GM23338 (cell line): ENCODE measurements around the gene MSN. TPM values are rescaled to one million over a fixed set of nuclear protein-coding genes. Genes with fewer than 3 reads are reported as not detected.
A peak's percentile ranks its signal among the peaks of the same experiment; 100 is the strongest.

ENCODE experiments used
- ATAC-seq: fragments of 200-7000 bp; cut with Tn5 transposase; 3 replicates; pipeline ENCODE4 v1.9.1; 2020
- DNase-seq: peaks from one replicate; pipeline ENCODE4 v3.0.0-alpha.2; 2015; ENCODE audit warnings: low spot score
- H2AFZ ChIP-seq: fragments of 200-600 bp; sonication (generic); 2 replicates; pipeline ENCODE4 v1.8.0; 2016; ENCODE audit warnings: antibody characterized with exemption, mild to moderate bottlenecking, moderate library complexity
- H3F3A ChIP-seq: fragments of 200-600 bp; sonication (generic); replicated peaks from 2 replicates; pipeline ENCODE4 v1.8.0; 2017; ENCODE audit warnings: antibody characterized with exemption, mixed run types, low read depth
- H3K27ac ChIP-seq: fragments of 200-600 bp; sonication (generic); 2 replicates; pipeline ENCODE4 v1.6.1; 2016; ENCODE audit warnings: low read depth
- H3K27me3 ChIP-seq: fragments of 200-600 bp; sonication (generic); 2 replicates; pipeline ENCODE4 v1.8.0; 2016; ENCODE audit warnings: mild to moderate bottlenecking, mixed run types, moderate library complexity; ENCODE audit not compliant: insufficient read depth
- H3K36me3 ChIP-seq: fragments of 200-600 bp; sonication (generic); 2 replicates; pipeline ENCODE4 v1.8.0; 2016; ENCODE audit warnings: mild to moderate bottlenecking; ENCODE audit not compliant: insufficient read depth
- H3K4me1 ChIP-seq: fragments of 200-600 bp; sonication (generic); 2 replicates; pipeline ENCODE4 v1.8.0; 2016; ENCODE audit warnings: mild to moderate bottlenecking, moderate library complexity; ENCODE audit not compliant: insufficient read depth
- H3K4me2 ChIP-seq: fragments of 200-600 bp; sonication (generic); 2 replicates; pipeline ENCODE4 v1.7.1; 2017; ENCODE audit warnings: mixed run types
- H3K4me3 ChIP-seq: fragments of 200-600 bp; sonication (generic); 2 replicates; pipeline ENCODE4 v1.6.1; 2016; ENCODE audit warnings: mixed run types
- H3K79me2 ChIP-seq: fragments of 200-600 bp; sonication (generic); replicated peaks from 2 replicates; pipeline ENCODE4 v1.8.0; 2017; ENCODE audit warnings: mild to moderate bottlenecking; ENCODE audit not compliant: insufficient read depth
- H3K9me2 ChIP-seq: fragments of 200-600 bp; sonication (generic); 2 replicates; pipeline ENCODE4 v1.8.0; 2017; ENCODE audit not compliant: insufficient read depth
- H4K20me1 ChIP-seq: fragments of 200-600 bp; sonication (generic); replicated peaks from 2 replicates; pipeline ENCODE4 v1.8.0; 2017; ENCODE audit warnings: mild to moderate bottlenecking; ENCODE audit not compliant: insufficient read depth
- H3K27ac Mint-ChIP-seq: 2 replicates; pipeline ENCODE4 v1.8.0; 2020; ENCODE audit warnings: inconsistent platforms, mild to moderate bottlenecking, moderate library complexity, mixed read lengths
- H3K27me3 Mint-ChIP-seq: 3 replicates; pipeline ENCODE4 v1.8.0; 2022; ENCODE audit warnings: low read depth, mild to moderate bottlenecking, moderate library complexity, mixed read lengths, inconsistent platforms; ENCODE audit not compliant: insufficient read depth, poor library complexity
- H3K36me3 Mint-ChIP-seq: 3 replicates; pipeline ENCODE4 v1.8.0; 2021; ENCODE audit warnings: low read depth, mild to moderate bottlenecking, inconsistent platforms, moderate library complexity, mixed read lengths
- H3K4me1 Mint-ChIP-seq: 3 replicates; pipeline ENCODE4 v1.8.0; 2020; ENCODE audit warnings: mild to moderate bottlenecking, inconsistent platforms, mixed read lengths
- H3K4me3 Mint-ChIP-seq: 3 replicates; pipeline ENCODE4 v1.8.0; 2021; ENCODE audit warnings: moderate library complexity, mild to moderate bottlenecking, inconsistent platforms, mixed read lengths
- H3K9me3 Mint-ChIP-seq: 3 replicates; pipeline ENCODE4 v1.8.0; 2020; ENCODE audit warnings: moderate library complexity, mild to moderate bottlenecking, inconsistent platforms, mixed read lengths
- CTCF ChIP-seq, 2 experiments: fragments of 200-600 bp in 1 of 2; sonication (generic) in 1 of 2; conservative IDR thresholded peaks; 2 replicates each; pipeline versions ENCODE4 v1.5.1 to v1.6.1; 2016 to 2017; ENCODE audit warnings: antibody characterized with exemption in 2 of 2, low read depth in 2 of 2, mild to moderate bottlenecking in 2 of 2, moderate library complexity in 1 of 2
- EZH2phosphoT487 ChIP-seq: fragments of 200-600 bp; sonication (generic); IDR thresholded peaks from one replicate; pipeline ENCODE4 v1.8.1; 2018; ENCODE audit warnings: antibody characterized with exemption; ENCODE audit not compliant: unreplicated experiment
- NANOG ChIP-seq: IDR thresholded peaks from 2 replicates; pipeline ENCODE4 v1.6.1; 2016; ENCODE audit warnings: antibody characterized with exemption, borderline replicate concordance
- STAT1 ChIP-seq: IDR thresholded peaks from one replicate; pipeline ENCODE4 v1.6.1; 2016; ENCODE audit warnings: antibody characterized with exemption; ENCODE audit not compliant: unreplicated experiment
- ZNF331 ChIP-seq: fragments of 250-450 bp; sonication (Bioruptor Pico); IDR thresholded peaks from 2 replicates; pipeline ENCODE4 v1.5.0; 2020; ENCODE audit warnings: low read depth, mild to moderate bottlenecking, moderate library complexity
- polyA plus RNA-seq: library from polyadenylated mRNA; unstranded; fragments of >200 nt; fragmentation: Nextera tagmentation; extraction: Ambion mirVana; gene quantifications from 2 replicates; pipeline ENCODE4 v1.2.1, GENCODE V29; 2016
- total RNA-seq: library from RNA; depleted of rRNA; stranded (reverse); fragments of >200 nt; shearing (Covaris generic); gene quantifications from 2 replicates; pipeline ENCODE4 v1.2.3, GENCODE V29; 2014
- TF ChIP-seq, protein P1 (sequence below): IDR thresholded peaks from one replicate; pipeline ENCODE4 v1.6.1; 2018; ENCODE audit warnings: antibody characterized with exemption; ENCODE audit not compliant: unreplicated experiment
- TF ChIP-seq, protein P2 (sequence below): IDR thresholded peaks from 2 replicates; pipeline ENCODE4 v1.6.1; 2016; ENCODE audit warnings: antibody characterized with exemption

Gene MSN
- total and polyA plus RNA-seq, 2 experiments from 2014 or later = 49.2 to 120 TPM

GRCh38 chrX:65744965-65745364 is 77.5 kb downstream of the MSN start (continued):
- TF ChIP-seq, protein P1, sequence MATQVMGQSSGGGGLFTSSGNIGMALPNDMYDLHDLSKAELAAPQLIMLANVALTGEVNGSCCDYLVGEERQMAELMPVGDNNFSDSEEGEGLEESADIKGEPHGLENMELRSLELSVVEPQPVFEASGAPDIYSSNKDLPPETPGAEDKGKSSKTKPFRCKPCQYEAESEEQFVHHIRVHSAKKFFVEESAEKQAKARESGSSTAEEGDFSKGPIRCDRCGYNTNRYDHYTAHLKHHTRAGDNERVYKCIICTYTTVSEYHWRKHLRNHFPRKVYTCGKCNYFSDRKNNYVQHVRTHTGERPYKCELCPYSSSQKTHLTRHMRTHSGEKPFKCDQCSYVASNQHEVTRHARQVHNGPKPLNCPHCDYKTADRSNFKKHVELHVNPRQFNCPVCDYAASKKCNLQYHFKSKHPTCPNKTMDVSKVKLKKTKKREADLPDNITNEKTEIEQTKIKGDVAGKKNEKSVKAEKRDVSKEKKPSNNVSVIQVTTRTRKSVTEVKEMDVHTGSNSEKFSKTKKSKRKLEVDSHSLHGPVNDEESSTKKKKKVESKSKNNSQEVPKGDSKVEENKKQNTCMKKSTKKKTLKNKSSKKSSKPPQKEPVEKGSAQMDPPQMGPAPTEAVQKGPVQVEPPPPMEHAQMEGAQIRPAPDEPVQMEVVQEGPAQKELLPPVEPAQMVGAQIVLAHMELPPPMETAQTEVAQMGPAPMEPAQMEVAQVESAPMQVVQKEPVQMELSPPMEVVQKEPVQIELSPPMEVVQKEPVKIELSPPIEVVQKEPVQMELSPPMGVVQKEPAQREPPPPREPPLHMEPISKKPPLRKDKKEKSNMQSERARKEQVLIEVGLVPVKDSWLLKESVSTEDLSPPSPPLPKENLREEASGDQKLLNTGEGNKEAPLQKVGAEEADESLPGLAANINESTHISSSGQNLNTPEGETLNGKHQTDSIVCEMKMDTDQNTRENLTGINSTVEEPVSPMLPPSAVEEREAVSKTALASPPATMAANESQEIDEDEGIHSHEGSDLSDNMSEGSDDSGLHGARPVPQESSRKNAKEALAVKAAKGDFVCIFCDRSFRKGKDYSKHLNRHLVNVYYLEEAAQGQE = no peak
- TF ChIP-seq STAT1 (no peak), ZNF331 (no peak)

DNA sequence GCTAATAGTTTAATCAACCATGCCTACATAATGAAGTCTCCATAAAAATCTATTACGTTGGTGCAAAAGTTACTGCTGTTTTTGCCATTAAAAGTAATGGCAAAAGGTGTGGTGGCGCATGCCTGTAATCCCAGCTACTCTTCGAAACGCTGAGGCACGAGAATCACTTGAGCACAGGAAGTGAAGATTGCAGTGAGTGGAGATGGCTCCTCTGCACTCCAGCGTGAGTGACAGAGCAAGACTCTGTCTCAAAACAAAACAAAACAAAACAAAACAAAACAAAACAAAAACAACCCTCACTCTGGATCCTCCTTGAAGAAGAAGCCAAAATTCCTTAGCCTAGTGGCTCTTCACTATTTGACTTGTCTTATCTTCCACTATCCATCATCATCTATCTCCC is 78.0 kb downstream of the MSN start:
- H3K79me2 ChIP-seq = no peaks in the 10 kb centered on the region
- H3F3A ChIP-seq = no peaks in the 10 kb centered on the region
- Mint-ChIP-seq H3K9me3 (no peaks in the 10 kb centered on the region), H3K27me3 (peaks cover 2% of the 10 kb centered on the region), H3K36me3 (peaks cover 9% of the 10 kb centered on the region), H3K27ac (no peak overlapping the region), H3K4me1 (peaks cover 7% of the 10 kb centered on the region; the same call in 2 of the 3 replicates), H3K4me3 (no peak overlapping the region)
- H3K27ac ChIP-seq = no peak overlapping the region
- ATAC-seq = no peak
- TF ChIP-seq EZH2phosphoT487 = no peak
- TF ChIP-seq, protein P1 = no peak
- TF ChIP-seq, protein P2, sequence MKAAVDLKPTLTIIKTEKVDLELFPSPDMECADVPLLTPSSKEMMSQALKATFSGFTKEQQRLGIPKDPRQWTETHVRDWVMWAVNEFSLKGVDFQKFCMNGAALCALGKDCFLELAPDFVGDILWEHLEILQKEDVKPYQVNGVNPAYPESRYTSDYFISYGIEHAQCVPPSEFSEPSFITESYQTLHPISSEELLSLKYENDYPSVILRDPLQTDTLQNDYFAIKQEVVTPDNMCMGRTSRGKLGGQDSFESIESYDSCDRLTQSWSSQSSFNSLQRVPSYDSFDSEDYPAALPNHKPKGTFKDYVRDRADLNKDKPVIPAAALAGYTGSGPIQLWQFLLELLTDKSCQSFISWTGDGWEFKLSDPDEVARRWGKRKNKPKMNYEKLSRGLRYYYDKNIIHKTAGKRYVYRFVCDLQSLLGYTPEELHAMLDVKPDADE = no peak
- TF ChIP-seq NANOG = no peak
- no peak for TF ChIP-seq CTCF (conservative IDR thresholded peaks at IDR 0.05; ENCODE audit: low read depth in 2 of 2)
- H3K4me3 ChIP-seq = no peak overlapping the region
- H3K27me3 ChIP-seq = no peaks in the 10 kb centered on the region
- H3K4me2 ChIP-seq = peak overlapping the region; percentile 43; the same call in 1 of the 2 replicates
- DNase-seq = no peak
- H3K36me3 ChIP-seq = no peaks in the 10 kb centered on the region
- H2AFZ ChIP-seq = no peak overlapping the region
- no peaks in the 10 kb centered on the region for H3K9me2 ChIP-seq
- H3K4me1 ChIP-seq = peaks cover 11% of the 10 kb centered on the region
- H4K20me1 ChIP-seq = no peaks in the 10 kb centered on the region
